Stimulated activated memory B cell treated with anti-CD40 and anti-IgM and Interleukin-4, amounts not matched to agents 10 μg/mL and 1 μg/mL and 100 μg/mL, for 72 hours (primary cell): ENCODE measurements around the gene GPR15LG.
"Not testable (repeated sequence)": the region's sequence is repeated elsewhere in the genome, so short reads cannot be mapped to it uniquely, and the experiment has no call there.

Source experiments
- ATAC-seq: fragments of 150-1000 bp; cut with Tn5 transposase; 2 replicates; pipeline ENCODE4 v1.10.0; 2021
- H3K27ac Mint-ChIP-seq: one replicate; pipeline ENCODE4 v1.8.0; 2022; ENCODE audit warnings: mild to moderate bottlenecking, mixed read lengths
- H3K27me3 Mint-ChIP-seq: one replicate; pipeline ENCODE4 v1.8.0; 2022; ENCODE audit warnings: mixed read lengths
- H3K36me3 Mint-ChIP-seq: one replicate; pipeline ENCODE4 v1.8.0; 2022; ENCODE audit warnings: mixed read lengths
- H3K4me1 Mint-ChIP-seq: one replicate; pipeline ENCODE4 v1.8.0; 2022; ENCODE audit warnings: mixed read lengths
- H3K4me3 Mint-ChIP-seq: one replicate; pipeline ENCODE4 v1.8.0; 2022; ENCODE audit warnings: mild to moderate bottlenecking, moderate library complexity, mixed read lengths
- H3K9me3 Mint-ChIP-seq: one replicate; pipeline ENCODE4 v1.8.0; 2022; ENCODE audit warnings: mixed read lengths

The GPR15LG gene

GRCh38 chr10:84176836-84177474 lies 3.4 kb downstream of the GPR15LG start:
- Mint-ChIP-seq H3K27me3 (no peaks in the 10 kb centered on the region), H3K36me3 (no peaks in the 10 kb centered on the region), H3K9me3 (no peaks in the 10 kb centered on the region), H3K27ac (no peak overlapping the region), H3K4me1 (peaks cover 20% of the 10 kb centered on the region), H3K4me3 (no peak overlapping the region)
- no peak for ATAC-seq

DNA sequence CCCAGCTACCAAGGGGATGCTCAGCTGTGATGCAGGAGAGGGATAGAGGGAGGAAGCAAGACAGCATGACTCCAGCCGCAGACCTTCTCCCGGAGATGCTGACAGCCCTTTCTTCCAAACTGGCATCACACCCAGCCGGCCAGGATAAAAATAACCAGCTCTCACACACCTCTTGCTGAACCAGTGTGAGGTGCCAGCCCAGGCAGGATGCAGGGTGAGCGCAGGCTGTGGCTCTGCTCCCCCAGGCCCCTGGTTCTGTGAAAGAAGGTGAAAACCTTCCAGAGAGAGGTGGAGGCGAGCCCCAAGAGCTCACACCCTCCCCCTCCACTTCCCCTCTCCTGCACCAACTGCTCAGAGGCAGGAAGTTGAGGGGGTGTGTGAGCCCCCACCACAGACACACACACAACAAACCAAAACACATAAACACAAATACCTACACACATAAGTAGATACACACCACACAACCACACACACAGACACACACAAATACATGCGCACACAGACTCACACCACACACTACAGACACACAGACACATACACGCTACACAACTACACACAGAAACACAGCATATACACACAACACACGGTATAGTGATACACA lies 4.0 kb downstream of the GPR15LG start:
- peak; percentile 66 for ATAC-seq
- Mint-ChIP-seq H3K27me3 (no peaks in the 10 kb centered on the region), H3K4me1 (peaks cover 13% of the 10 kb centered on the region), H3K9me3 (no peaks in the 10 kb centered on the region), H3K4me3 (no peak overlapping the region), H3K36me3 (no peaks in the 10 kb centered on the region), H3K27ac (no peak overlapping the region)

- Mint-ChIP-seq H3K9me3 (no peaks in the 10 kb centered on the region), H3K4me3 (no peak overlapping the region), H3K27ac (no peak overlapping the region), H3K4me1 (peaks cover 7% of the 10 kb centered on the region), H3K27me3 (no peaks in the 10 kb centered on the region), H3K36me3 (no peaks in the 10 kb centered on the region)
- ATAC-seq, result no peak
Observed at GRCh38 chr10:84178160-84178609, 4.6 kb downstream of the GPR15LG start.

DNA sequence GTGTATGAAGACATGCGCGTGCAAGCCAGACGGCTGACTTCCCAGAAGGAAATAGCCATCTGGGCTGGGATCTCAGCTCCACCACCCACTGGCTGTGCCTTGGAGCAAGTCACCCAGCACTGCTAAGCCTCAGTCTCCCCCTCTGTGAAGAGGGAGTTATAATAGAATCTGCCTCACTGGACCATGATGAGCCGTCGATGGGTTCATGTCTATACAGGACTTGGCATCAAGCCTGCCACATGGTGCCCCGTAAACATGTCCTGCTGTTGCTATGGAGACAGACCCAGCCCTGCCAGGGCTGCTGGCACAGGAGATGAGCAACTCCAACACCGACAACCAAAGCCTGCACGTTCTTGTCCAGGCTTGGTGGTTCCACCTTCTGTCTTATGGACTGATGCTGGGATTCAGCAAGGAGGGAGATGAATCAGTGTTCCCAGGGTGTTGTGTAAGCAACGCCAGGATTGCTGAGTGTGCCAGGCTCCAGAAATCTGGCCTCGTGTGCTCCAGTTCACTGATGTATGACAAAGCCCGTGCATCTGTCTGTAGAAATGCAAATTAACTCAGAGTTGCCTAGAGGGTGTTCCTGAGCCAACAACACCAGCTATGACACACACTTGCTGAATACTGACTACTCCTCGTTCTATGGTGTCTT lies 5.6 kb downstream of the GPR15LG start:
- Mint-ChIP-seq H3K4me1 (peaks cover 7% of the 10 kb centered on the region), H3K36me3 (no peaks in the 10 kb centered on the region), H3K27me3 (no peaks in the 10 kb centered on the region), H3K27ac (no peak overlapping the region), H3K9me3 (no peaks in the 10 kb centered on the region), H3K4me3 (no peak overlapping the region)
- ATAC-seq, result peak; percentile 91

DNA sequence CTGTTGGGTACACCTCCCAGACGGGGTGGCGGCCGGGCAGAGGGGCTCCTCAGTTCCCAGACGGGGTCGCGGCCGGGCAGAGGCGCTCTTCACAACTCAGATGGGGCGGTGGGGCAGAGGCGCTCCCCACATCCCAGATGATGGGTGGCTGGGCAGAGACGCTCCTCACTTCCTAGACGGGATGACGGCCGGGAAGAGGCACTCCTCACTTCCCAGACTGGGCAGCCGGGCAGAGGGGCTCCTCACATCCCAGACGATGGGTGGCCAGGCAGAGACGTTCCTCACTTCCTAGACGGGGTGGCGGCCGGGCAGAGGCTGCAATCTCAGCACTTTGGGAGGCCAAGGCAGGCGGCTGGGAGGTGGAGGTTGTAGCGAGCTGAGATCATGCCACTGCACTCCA lies 6.8 kb downstream of the GPR15LG start:
- not testable (repeated sequence) for H3K27ac Mint-ChIP-seq, ATAC-seq

GRCh38 chr10:84181631-84182030 lies 8.0 kb downstream of the GPR15LG start:
- Mint-ChIP-seq H3K27ac (no peak overlapping the region), H3K27me3 (no peaks in the 10 kb centered on the region), H3K36me3 (no peaks in the 10 kb centered on the region), H3K9me3 (no peaks in the 10 kb centered on the region), H3K4me1 (peaks cover 10% of the 10 kb centered on the region), H3K4me3 (no peak overlapping the region)
- ATAC-seq, result no peak

More for the DNA sequence above, 6.8 kb downstream of the GPR15LG start:
- not testable (repeated sequence) for H3K9me3 Mint-ChIP-seq, H3K27me3 Mint-ChIP-seq, H3K4me3 Mint-ChIP-seq, H3K36me3 Mint-ChIP-seq
- peaks cover 13% of the 10 kb centered on the region for H3K4me1 Mint-ChIP-seq

- Mint-ChIP-seq H3K27me3 (no peaks in the 10 kb centered on the region), H3K4me1 (peaks cover 6% of the 10 kb centered on the region), H3K36me3 (no peaks in the 10 kb centered on the region), H3K27ac (peak overlapping the region; percentile 71), H3K4me3 (no peak overlapping the region), H3K9me3 (no peaks in the 10 kb centered on the region)
- no peak for ATAC-seq
Observed at GRCh38 chr10:84184517-84184916, 10.9 kb downstream of the GPR15LG start.

- no peak for ATAC-seq
- Mint-ChIP-seq H3K4me3 (no peak overlapping the region), H3K27ac (no peak overlapping the region), H3K9me3 (no peaks in the 10 kb centered on the region), H3K4me1 (peaks cover 6% of the 10 kb centered on the region), H3K27me3 (peaks cover under 1% of the 10 kb centered on the region), H3K36me3 (no peaks in the 10 kb centered on the region)
Observed at GRCh38 chr10:84185526-84186175, 12.1 kb downstream of the GPR15LG start.

DNA sequence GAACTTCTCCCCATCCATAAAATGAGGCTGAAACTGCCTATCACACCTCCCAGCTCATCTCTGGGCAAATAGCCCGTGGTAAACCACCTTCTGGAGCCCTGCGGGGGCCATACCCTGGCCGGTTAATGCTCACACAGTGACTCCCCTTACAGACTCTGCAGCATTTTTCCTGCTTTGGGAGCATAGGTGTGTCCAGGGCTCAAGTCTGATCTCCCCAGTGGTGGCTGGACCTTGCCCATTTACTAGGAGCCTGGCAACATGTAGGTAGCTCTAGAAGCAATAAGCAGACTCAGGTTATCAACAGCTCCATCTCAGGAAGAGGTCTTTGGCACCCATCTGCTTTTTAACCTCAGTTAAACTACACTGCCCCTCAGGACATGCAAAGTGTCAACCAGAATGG lies 15.2 kb downstream of the GPR15LG start:
- H3K27ac Mint-ChIP-seq, result no peak overlapping the region
- H3K9me3 Mint-ChIP-seq, result no peaks in the 10 kb centered on the region
- peaks cover 6% of the 10 kb centered on the region for H3K4me1 Mint-ChIP-seq
- H3K36me3 Mint-ChIP-seq, result no peaks in the 10 kb centered on the region
- no peak overlapping the region for H3K4me3 Mint-ChIP-seq
- H3K27me3 Mint-ChIP-seq, result peaks cover 28% of the 10 kb centered on the region
- ATAC-seq, result no peak

- H3K9me3 Mint-ChIP-seq, result no peaks in the 10 kb centered on the region
- H3K36me3 Mint-ChIP-seq, result no peaks in the 10 kb centered on the region
- no peak for ATAC-seq
- H3K4me3 Mint-ChIP-seq, result no peak overlapping the region
- no peaks in the 10 kb centered on the region for H3K4me1 Mint-ChIP-seq
- H3K27ac Mint-ChIP-seq, result no peak overlapping the region
- H3K27me3 Mint-ChIP-seq, result peaks cover 36% of the 10 kb centered on the region
Observed at GRCh38 chr10:84190621-84191020, 17.0 kb downstream of the GPR15LG start.

DNA sequence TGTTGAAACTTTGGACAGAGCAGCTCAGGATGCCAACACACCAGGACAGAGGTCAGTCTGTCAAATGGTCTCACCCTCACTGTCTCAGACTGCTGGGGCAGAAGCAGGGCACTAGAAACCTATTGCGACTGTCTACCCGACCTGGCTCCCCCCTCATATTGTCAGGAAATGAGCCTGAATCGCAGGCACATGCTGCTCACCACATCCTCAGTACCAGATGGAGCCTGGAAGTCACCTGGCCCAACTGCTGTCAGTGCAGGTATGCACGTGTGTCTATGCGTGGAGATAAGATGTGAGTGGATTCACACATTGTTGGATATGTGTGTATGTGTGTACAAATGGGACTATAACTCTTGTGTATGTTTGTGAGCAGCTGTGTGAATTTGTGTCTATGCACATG lies 17.5 kb downstream of the GPR15LG start:
- Mint-ChIP-seq H3K4me3 (no peak overlapping the region), H3K27me3 (peaks cover 40% of the 10 kb centered on the region), H3K27ac (no peak overlapping the region), H3K4me1 (no peaks in the 10 kb centered on the region), H3K36me3 (no peaks in the 10 kb centered on the region), H3K9me3 (no peaks in the 10 kb centered on the region)
- no peak for ATAC-seq

DNA sequence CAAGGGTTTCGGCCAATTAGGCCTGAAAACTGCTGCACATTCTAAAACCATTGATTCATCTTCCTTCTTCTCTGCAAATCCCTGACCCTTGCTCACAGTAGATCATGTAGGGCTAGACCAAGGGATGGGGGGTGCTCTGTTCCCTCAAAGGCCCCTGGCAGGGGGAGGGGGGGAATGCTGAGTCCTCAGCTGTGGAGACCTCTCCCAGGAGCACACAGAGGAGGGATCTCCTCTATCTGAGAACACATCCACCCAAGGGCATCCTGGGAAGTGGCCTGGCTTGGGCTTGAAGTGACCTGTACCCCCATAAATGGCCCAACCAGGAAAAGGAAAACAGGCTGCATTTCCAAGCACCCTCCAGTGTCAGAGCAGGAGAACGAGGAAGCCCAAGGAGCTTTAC lies 19.7 kb downstream of the GPR15LG start:
- Mint-ChIP-seq H3K4me3 (no peak overlapping the region), H3K36me3 (no peaks in the 10 kb centered on the region), H3K4me1 (no peaks in the 10 kb centered on the region), H3K27ac (no peak overlapping the region), H3K27me3 (peaks cover 54% of the 10 kb centered on the region), H3K9me3 (no peaks in the 10 kb centered on the region)
- ATAC-seq, result no peak

DNA sequence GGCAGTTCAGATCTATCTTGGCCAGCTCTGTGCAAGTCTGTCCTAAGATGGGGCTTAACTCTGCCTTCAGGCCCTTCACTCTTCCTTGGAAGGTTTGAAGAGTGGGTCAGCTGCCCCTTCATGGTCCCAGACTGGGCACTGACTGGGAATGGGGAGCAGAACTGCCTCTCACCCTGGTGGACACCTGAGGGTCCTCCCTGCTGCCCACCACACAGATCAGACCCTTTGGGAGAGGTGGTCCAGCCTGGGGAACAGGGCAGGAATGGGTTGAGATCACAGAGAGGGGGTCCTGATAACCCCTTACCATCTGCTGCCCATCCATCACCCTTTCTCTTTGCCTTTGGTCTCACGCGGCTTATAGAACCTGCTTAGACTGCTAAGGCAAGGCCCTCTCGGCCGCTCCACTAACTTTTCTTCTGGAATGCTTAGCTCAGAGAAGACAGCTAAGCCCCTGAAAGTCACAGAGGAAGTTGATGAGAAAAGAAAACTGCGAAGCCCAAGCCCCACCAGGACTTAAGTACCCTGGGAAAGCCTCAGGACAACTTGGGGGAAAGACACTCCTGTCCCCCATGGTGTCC lies 20.3 kb downstream of the GPR15LG start:
- Mint-ChIP-seq H3K9me3 (no peaks in the 10 kb centered on the region), H3K4me3 (peak overlapping the region; percentile 12), H3K27me3 (peaks cover 54% of the 10 kb centered on the region), H3K27ac (no peak overlapping the region), H3K36me3 (no peaks in the 10 kb centered on the region), H3K4me1 (no peaks in the 10 kb centered on the region)
- ATAC-seq, result no peak

DNA sequence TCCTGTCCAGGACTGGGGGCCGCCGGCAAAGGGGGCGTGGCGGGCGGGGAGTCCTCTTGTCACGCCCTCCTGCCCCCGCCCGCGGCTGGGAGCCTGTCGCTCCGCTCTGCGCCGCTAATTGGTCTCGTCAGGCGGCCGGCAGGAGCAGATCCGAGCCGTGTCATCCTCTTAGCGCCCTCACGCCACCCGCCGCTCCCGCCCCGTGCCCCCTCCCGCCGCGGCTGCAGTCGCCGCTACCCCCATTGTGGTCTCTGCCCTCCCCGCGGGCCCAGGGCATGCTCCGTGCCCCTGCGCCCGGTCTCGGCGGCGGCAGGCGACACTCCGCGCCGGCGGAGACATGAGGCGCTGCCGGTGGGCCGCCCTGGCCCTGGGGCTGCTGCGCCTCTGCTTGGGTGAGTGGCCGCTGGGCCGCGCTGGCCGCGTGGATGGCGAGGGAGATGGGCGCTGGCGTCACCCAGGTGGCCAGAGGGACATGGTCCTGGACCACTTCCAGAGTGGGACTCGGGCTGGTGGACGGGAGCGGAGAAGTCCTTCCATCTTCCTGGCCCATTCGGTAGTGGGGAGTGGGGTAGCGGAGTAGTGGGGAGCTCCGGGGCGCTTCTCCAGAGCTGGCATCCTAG lies 20.9 kb downstream of the GPR15LG start, which contains the start of gene CDHR1:
Gene CDHR1 (plus strand): TSS at position 114 of the 620 bp plus-strand sequence. CDS start 224 bp downstream, at position 338.
- peak; percentile 73 for ATAC-seq
- Mint-ChIP-seq H3K27ac (no peak within 1 kb of the TSS), H3K4me3 (peak within 1 kb of the TSS; percentile 62), H3K4me1 (no peaks in the 10 kb centered on the region), H3K9me3 (no peaks in the 10 kb centered on the region), H3K36me3 (no peaks in the 10 kb centered on the region), H3K27me3 (peaks cover 54% of the 10 kb centered on the region)
